Measurements from ENCODE around the gene APOBEC3B. TPM values are rescaled to one million over a fixed set of nuclear protein-coding genes. Genes with fewer than 3 reads are reported as not detected.

The APOBEC3B gene
- total RNA-seq, 4 donors from 2014 or later: not detected

DNA sequence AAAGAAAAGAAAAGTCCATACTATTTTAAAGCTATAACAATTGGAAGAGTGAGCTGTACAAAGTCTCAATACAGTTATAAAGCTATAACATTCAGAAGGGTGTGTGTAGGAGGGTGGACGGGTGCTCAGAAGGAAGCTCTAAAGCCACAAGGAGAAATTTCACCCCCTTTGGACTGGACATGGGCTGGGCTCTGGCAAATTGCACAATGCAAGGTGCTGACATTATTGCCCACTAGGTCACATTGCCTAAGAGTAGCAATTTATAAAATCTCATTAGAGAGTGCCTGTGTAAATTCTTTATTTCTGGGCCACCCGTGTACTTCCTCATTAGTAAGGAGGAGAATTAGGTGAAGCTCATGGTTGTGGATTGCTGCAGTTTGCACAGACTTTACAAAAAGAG lies 30.4 kb upstream of the APOBEC3B start:
- Histone ChIP-seq H3K36me3 (no peaks in the 10 kb centered on the region), H3K27ac (no peak overlapping the region), H3K4me1 (no peaks in the 10 kb centered on the region), H3K27me3 (peaks cover 16% of the 10 kb centered on the region), H3K9me3 (no peaks in the 10 kb centered on the region), H3K4me3 (no peak overlapping the region)
- ATAC-seq: no peak
- 59 to 92% methylated on average over 2 of the region's 2 CpGs for WGBS, 2 donors (ENCODE audit: low coverage in 1 of 2)
- no peak for TF ChIP-seq EP300 (IDR thresholded peaks at IDR 0.05)
- TF ChIP-seq, protein P1, sequence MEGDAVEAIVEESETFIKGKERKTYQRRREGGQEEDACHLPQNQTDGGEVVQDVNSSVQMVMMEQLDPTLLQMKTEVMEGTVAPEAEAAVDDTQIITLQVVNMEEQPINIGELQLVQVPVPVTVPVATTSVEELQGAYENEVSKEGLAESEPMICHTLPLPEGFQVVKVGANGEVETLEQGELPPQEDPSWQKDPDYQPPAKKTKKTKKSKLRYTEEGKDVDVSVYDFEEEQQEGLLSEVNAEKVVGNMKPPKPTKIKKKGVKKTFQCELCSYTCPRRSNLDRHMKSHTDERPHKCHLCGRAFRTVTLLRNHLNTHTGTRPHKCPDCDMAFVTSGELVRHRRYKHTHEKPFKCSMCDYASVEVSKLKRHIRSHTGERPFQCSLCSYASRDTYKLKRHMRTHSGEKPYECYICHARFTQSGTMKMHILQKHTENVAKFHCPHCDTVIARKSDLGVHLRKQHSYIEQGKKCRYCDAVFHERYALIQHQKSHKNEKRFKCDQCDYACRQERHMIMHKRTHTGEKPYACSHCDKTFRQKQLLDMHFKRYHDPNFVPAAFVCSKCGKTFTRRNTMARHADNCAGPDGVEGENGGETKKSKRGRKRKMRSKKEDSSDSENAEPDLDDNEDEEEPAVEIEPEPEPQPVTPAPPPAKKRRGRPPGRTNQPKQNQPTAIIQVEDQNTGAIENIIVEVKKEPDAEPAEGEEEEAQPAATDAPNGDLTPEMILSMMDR (IDR thresholded peaks at IDR 0.05): no peak
- TF ChIP-seq POLR2A (IDR thresholded peaks at IDR 0.05): no peak
- TF ChIP-seq POLR2AphosphoS5 (IDR thresholded peaks at IDR 0.05): no peak

GRCh38 chr22:38952281-38952993 lies 29.7 kb upstream of the APOBEC3B start:
- 81 to 100% methylated on average over 1 to 9 of the region's 12 CpGs for WGBS, 2 donors (ENCODE audit: low coverage in 1 of 2)
- Histone ChIP-seq H3K9me3 (no peaks in the 10 kb centered on the region), H3K4me1 (no peaks in the 10 kb centered on the region), H3K27ac (no peak overlapping the region), H3K36me3 (no peaks in the 10 kb centered on the region), H3K27me3 (peaks cover 12% of the 10 kb centered on the region), H3K4me3 (no peak overlapping the region)
- no peak for ATAC-seq
- TF ChIP-seq POLR2AphosphoS5 (IDR thresholded peaks at IDR 0.05) (no peak), POLR2A (IDR thresholded peaks at IDR 0.05) (no peak), EP300 (IDR thresholded peaks at IDR 0.05) (no peak)
- TF ChIP-seq, protein P1 (IDR thresholded peaks at IDR 0.05): no peak

- WGBS, 2 donors (ENCODE audit: low coverage in 1 of 2): no CpG with 5 or more reads among the region's 8 CpGs
- Histone ChIP-seq H3K36me3 (no peaks in the 10 kb centered on the region), H3K27me3 (peaks cover 7% of the 10 kb centered on the region), H3K4me1 (no peaks in the 10 kb centered on the region), H3K27ac (no peak overlapping the region), H3K9me3 (no peaks in the 10 kb centered on the region), H3K4me3 (no peak overlapping the region)
- TF ChIP-seq, protein P1 (IDR thresholded peaks at IDR 0.05): no peak
- no peak for ATAC-seq
Measured at GRCh38 chr22:38953091-38953490, 29.1 kb upstream of the APOBEC3B start.

DNA sequence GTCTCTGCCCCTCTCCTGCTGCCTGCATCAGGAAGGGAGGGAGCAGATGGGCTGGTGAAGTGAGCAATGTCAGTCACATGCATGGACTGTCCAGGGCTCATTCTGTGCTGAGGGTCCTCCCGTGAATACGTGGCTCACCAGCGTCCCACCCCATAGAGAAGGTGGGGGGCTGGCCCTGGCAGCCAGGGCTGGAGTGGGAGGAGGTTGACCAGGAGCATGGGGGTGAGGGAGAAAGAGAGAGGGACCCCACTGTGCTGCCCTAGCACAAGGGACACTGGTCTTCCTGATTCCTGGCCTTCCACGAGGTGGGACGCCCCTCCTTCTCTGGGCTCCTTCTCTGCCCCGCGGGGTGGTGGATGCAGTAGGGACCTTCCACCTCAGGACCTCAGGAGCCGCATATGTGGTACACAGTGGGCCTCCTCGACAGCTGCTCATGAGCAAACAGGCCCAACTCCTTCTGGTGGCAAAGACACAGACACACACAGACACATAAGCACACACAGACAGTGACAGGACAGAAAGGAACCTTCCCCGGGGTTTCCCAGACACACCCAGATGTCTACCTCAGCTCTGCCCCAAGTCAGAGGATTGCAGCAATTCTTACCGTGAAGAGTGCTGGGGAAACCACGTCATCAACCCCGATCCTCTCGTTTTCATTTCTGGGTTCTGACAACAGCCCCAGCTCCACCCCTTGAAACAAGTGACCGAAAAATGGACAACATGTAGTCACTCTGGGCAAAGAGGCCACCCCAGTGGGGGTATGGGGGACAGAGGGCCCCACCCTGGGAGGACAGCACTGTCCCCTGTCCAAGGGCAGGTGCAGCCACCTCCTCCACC lies 28.4 kb upstream of the APOBEC3B start:
- Histone ChIP-seq H3K36me3 (no peaks in the 10 kb centered on the region), H3K4me3 (no peak overlapping the region), H3K27ac (no peak overlapping the region), H3K4me1 (no peaks in the 10 kb centered on the region), H3K27me3 (peaks cover under 1% of the 10 kb centered on the region), H3K9me3 (no peaks in the 10 kb centered on the region)
- ATAC-seq: no peak
- WGBS, 2 donors (ENCODE audit: low coverage in 1 of 2): 33 to 93% methylated on average over 3 of the region's 15 CpGs
- TF ChIP-seq POLR2AphosphoS5 (IDR thresholded peaks at IDR 0.05) (no peak), POLR2A (IDR thresholded peaks at IDR 0.05) (no peak), EP300 (IDR thresholded peaks at IDR 0.05) (no peak)
- TF ChIP-seq, protein P1 (IDR thresholded peaks at IDR 0.05): no peak
